Measurements from ENCODE around the gene NDE1. TPM values are rescaled to one million over a fixed set of nuclear protein-coding genes. Genes with fewer than 3 reads are reported as not detected.

NDE1 gene
- total and polyA plus RNA-seq, 2 of the 8 experiments (the other 6 are each of a cell fraction or from before 2014, with no cell fraction given): 13.3 to 41.3 TPM

GRCh38 chr16:15658149-15658548 is 8.1 kb downstream of the NDE1 start (continued):
- TF ChIP-seq HDAC2 (IDR thresholded peaks at IDR 0.05; ENCODE audit: borderline replicate concordance in 1 of 2, low read depth in 2 of 2, low read length in 2 of 2) (no peak), YY1 (IDR thresholded peaks at IDR 0.05; ENCODE audit: low read depth, low read length) (no peak), SP4 (IDR thresholded peaks at IDR 0.05; ENCODE audit: low read length) (no peak), POLR2A (IDR thresholded peaks at IDR 0.05; ENCODE audit: control extremely low read depth in 1 of 2, low read depth in 2 of 2, low read length in 2 of 2) (no peak), RFX5 (IDR thresholded peaks at IDR 0.05; ENCODE audit: borderline replicate concordance, low read depth, low read length) (no peak)

Measured in H1 (cell line).